ENCODE measurements around the gene PSMF1. TPM values are rescaled to one million over a fixed set of nuclear protein-coding genes. Genes with fewer than 3 reads are reported as not detected.

PSMF1 gene
- total RNA-seq, 1 experiment from 2014 or later: 153 TPM

DNA sequence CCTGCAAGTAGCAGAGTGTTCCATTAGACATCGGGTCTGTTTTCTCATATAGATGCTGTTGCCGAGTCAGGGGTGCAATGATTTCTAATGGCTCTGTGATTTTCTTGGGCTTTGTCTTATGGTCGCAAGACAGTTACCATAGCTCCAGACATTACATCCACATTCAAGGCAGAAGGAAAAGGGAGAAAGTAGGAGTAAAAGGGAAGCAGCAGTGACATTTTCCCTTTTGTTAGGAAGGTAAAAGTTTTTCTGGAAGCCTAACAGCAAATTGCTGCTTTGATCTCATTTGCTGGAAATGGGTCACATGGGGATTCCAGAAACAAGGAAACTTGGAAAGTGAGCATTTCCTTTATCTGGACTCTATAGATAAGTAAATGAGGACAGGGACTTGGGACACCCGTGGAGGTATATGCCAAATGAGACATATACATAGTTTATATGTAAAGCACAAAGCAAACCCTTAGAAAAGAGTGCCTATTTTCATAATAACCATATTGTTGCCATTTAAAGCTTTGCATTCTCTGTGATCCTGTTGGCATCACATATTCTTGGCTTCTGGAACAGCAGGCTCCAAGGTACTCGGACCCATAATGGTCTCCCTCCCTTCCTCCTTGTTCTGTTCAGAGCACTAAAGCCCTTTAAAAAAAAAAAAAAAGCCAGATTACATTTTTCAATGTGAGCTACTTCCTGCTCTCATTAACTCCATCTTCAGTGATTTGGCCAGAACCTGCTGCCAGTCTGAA is 84.5 kb downstream of the PSMF1 start, which contains the start of gene C20orf202:
Gene C20orf202 (plus strand): TSS at position 693 of the 743 bp plus-strand sequence. CDS start 132 bp downstream, outside the sequence.
- DNase-seq (ENCODE audit: low read depth, low spot score) (no peak), ATAC-seq (no peak)
- H3K9ac ChIP-seq (ENCODE audit: low read length): no peak within 1 kb of the TSS
- no peak within 1 kb of the TSS for H3K27ac ChIP-seq (ENCODE audit: low read depth, low read length)
- H3K9me3 ChIP-seq (ENCODE audit: control insufficient read depth in 1 of 2, insufficient read depth in 1 of 2, low read depth in 1 of 2, low read length in 2 of 2): no peaks in the 10 kb centered on the region
- peaks cover under 1% of the 10 kb centered on the region; the same call in 1 of the 2 replicates for H3K27me3 ChIP-seq (ENCODE audit: insufficient read depth, low read length)
- H3K4me3 ChIP-seq (replicated peaks in 1 of 2; ENCODE audit: low read depth in 1 of 2, low read length in 2 of 2): no peak within 1 kb of the TSS
- H3K4me1 ChIP-seq (ENCODE audit: control insufficient read depth in 1 of 2, insufficient read depth in 2 of 2, low read length in 2 of 2): peaks cover 0 to 9% of the 10 kb centered on the region in 2 experiments; a peak in 1 of 4 replicates
- H4K20me1 ChIP-seq (ENCODE audit: insufficient read depth): no peaks in the 10 kb centered on the region
- no peaks in the 10 kb centered on the region for H3K36me3 ChIP-seq (ENCODE audit: control insufficient read depth in 1 of 2, insufficient read depth in 2 of 2, low read length in 2 of 2)
- no TSS peak for BruUV-seq (replicated peaks)
- intact Hi-C loops (cut with micrococcal nuclease): no loop called here
- no peaks in the 10 kb centered on the region for H3K9me2 ChIP-seq (ENCODE audit: insufficient read depth)
- ChIA-PET RAD21 (ENCODE audit: low non-redundant PET in 1 of 2, low total read pairs in 2 of 2, uncharacterized antibody in 2 of 2, unreplicated experiment in 2 of 2) (no interaction called here), CTCF (interaction anchor here (0.6 kb wide), 1 partner anchor 18 kb away, joined by 4 read pairs; the partner anchor contains the start of gene TMEM74B), POLR2A (no interaction called here)
- H3K4me2 ChIP-seq (ENCODE audit: low read length): no peak within 1 kb of the TSS
- no peaks in the 10 kb centered on the region for H3K79me2 ChIP-seq (ENCODE audit: insufficient read depth, low read length)
- TF ChIP-seq ELF1 (IDR thresholded peaks at IDR 0.05; ENCODE audit: borderline replicate concordance, low read depth) (no peak), SRF (IDR thresholded peaks at IDR 0.05; ENCODE audit: low read depth) (no peak), EZH2 (IDR thresholded peaks at IDR 0.05) (no peak), SIN3A (IDR thresholded peaks at IDR 0.05; ENCODE audit: low read depth) (no peak), FOSL1 (IDR thresholded peaks at IDR 0.05; ENCODE audit: low read depth) (no peak), EZH2phosphoT487 (IDR thresholded peaks at IDR 0.05; ENCODE audit: borderline replicate concordance) (no peak), SP1 (IDR thresholded peaks at IDR 0.05; ENCODE audit: low read depth) (no peak), JUND (IDR thresholded peaks at IDR 0.05) (no peak), CBX3 (IDR thresholded peaks at IDR 0.05; ENCODE audit: low read depth) (no peak), POLR2A (IDR thresholded peaks at IDR 0.05; ENCODE audit: borderline replicate concordance, extremely low read depth, insufficient read depth, insufficient read length) (no peak), EGR1 (IDR thresholded peaks at IDR 0.05; ENCODE audit: low read depth) (no peak), YY1 (IDR thresholded peaks at IDR 0.05; ENCODE audit: extremely low read depth, insufficient replicate concordance, low read depth, low read length) (no peak), ZNF274 (IDR thresholded peaks at IDR 0.05; ENCODE audit: low read depth, low read length) (no peak), CEBPB (IDR thresholded peaks at IDR 0.05; ENCODE audit: low read depth) (no peak), RAD21 (IDR thresholded peaks at IDR 0.05; ENCODE audit: low read depth) (no peak)
- TF ChIP-seq, protein P1, sequence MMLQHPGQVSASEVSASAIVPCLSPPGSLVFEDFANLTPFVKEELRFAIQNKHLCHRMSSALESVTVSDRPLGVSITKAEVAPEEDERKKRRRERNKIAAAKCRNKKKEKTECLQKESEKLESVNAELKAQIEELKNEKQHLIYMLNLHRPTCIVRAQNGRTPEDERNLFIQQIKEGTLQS (IDR thresholded peaks at IDR 0.05): no peak
- TF ChIP-seq, protein P2, sequence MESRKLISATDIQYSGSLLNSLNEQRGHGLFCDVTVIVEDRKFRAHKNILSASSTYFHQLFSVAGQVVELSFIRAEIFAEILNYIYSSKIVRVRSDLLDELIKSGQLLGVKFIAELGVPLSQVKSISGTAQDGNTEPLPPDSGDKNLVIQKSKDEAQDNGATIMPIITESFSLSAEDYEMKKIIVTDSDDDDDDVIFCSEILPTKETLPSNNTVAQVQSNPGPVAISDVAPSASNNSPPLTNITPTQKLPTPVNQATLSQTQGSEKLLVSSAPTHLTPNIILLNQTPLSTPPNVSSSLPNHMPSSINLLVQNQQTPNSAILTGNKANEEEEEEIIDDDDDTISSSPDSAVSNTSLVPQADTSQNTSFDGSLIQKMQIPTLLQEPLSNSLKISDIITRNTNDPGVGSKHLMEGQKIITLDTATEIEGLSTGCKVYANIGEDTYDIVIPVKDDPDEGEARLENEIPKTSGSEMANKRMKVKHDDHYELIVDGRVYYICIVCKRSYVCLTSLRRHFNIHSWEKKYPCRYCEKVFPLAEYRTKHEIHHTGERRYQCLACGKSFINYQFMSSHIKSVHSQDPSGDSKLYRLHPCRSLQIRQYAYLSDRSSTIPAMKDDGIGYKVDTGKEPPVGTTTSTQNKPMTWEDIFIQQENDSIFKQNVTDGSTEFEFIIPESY (IDR thresholded peaks at IDR 0.05; ENCODE audit: extremely low read depth, insufficient replicate concordance, low read length): no peak
- TF ChIP-seq, protein P3, sequence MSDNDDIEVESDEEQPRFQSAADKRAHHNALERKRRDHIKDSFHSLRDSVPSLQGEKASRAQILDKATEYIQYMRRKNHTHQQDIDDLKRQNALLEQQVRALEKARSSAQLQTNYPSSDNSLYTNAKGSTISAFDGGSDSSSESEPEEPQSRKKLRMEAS (IDR thresholded peaks at IDR 0.05): no peak
- TF ChIP-seq, protein P4, sequence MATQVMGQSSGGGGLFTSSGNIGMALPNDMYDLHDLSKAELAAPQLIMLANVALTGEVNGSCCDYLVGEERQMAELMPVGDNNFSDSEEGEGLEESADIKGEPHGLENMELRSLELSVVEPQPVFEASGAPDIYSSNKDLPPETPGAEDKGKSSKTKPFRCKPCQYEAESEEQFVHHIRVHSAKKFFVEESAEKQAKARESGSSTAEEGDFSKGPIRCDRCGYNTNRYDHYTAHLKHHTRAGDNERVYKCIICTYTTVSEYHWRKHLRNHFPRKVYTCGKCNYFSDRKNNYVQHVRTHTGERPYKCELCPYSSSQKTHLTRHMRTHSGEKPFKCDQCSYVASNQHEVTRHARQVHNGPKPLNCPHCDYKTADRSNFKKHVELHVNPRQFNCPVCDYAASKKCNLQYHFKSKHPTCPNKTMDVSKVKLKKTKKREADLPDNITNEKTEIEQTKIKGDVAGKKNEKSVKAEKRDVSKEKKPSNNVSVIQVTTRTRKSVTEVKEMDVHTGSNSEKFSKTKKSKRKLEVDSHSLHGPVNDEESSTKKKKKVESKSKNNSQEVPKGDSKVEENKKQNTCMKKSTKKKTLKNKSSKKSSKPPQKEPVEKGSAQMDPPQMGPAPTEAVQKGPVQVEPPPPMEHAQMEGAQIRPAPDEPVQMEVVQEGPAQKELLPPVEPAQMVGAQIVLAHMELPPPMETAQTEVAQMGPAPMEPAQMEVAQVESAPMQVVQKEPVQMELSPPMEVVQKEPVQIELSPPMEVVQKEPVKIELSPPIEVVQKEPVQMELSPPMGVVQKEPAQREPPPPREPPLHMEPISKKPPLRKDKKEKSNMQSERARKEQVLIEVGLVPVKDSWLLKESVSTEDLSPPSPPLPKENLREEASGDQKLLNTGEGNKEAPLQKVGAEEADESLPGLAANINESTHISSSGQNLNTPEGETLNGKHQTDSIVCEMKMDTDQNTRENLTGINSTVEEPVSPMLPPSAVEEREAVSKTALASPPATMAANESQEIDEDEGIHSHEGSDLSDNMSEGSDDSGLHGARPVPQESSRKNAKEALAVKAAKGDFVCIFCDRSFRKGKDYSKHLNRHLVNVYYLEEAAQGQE (IDR thresholded peaks at IDR 0.05; ENCODE audit: low read depth): no peak
- TF ChIP-seq, protein P5, sequence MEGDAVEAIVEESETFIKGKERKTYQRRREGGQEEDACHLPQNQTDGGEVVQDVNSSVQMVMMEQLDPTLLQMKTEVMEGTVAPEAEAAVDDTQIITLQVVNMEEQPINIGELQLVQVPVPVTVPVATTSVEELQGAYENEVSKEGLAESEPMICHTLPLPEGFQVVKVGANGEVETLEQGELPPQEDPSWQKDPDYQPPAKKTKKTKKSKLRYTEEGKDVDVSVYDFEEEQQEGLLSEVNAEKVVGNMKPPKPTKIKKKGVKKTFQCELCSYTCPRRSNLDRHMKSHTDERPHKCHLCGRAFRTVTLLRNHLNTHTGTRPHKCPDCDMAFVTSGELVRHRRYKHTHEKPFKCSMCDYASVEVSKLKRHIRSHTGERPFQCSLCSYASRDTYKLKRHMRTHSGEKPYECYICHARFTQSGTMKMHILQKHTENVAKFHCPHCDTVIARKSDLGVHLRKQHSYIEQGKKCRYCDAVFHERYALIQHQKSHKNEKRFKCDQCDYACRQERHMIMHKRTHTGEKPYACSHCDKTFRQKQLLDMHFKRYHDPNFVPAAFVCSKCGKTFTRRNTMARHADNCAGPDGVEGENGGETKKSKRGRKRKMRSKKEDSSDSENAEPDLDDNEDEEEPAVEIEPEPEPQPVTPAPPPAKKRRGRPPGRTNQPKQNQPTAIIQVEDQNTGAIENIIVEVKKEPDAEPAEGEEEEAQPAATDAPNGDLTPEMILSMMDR (IDR thresholded peaks at IDR 0.05 in 2 of 3, conservative IDR thresholded peaks at IDR 0.05 in 1 of 3; ENCODE audit: borderline replicate concordance in 1 of 3, insufficient read depth in 1 of 3, low read depth in 2 of 3, low read length in 2 of 3): no peak
- H2AFZ ChIP-seq (ENCODE audit: low read depth, low read length, poor library complexity, severe bottlenecking): no peak within 1 kb of the TSS
